Measurements from ENCODE around the gene CYB5R2.

- TF ChIP-seq CTCF (IDR thresholded peaks at IDR 0.05), result no peak
- no peak for TF ChIP-seq ZFX (IDR thresholded peaks at IDR 0.05; ENCODE audit: borderline replicate concordance)
Measured at GRCh38 chr11:7664867-7665266, 8.4 kb downstream of the CYB5R2 start.
